ENCODE measurements around the gene IKZF3.

- TF ChIP-seq POLR2AphosphoS5 (IDR thresholded peaks at IDR 0.05) (no peak), CTCF (IDR thresholded peaks at IDR 0.05) (no peak), EP300 (IDR thresholded peaks at IDR 0.05) (no peak)
Observed at GRCh38 chr17:39809221-39809620, 54.9 kb downstream of the IKZF3 start.

All from stomach (tissue), 4 donors.